Muscle layer of duodenum (tissue), 2 donors: ENCODE data around the gene PDE11A.

Source experiments
- H3K27ac ChIP-seq: one replicate; pipeline ENCODE4 v1.7.0; 2013; ENCODE audit warnings: mild to moderate bottlenecking, low read length
- H3K27me3 ChIP-seq: one replicate; pipeline ENCODE4 v1.7.0; 2013; ENCODE audit warnings: low read depth, mild to moderate bottlenecking, control low read depth, low read length
- H3K36me3 ChIP-seq, 2 donors: one replicate each; pipeline ENCODE4 v1.7.0; 2013; ENCODE audit warnings: low read length in 2 of 2, control low read depth in 1 of 2, mild to moderate bottlenecking in 1 of 2; ENCODE audit not compliant: insufficient read depth in 2 of 2, control insufficient read depth in 1 of 2
- H3K4me1 ChIP-seq, 2 donors: one replicate each; pipeline ENCODE4 v1.7.0; 2013; ENCODE audit warnings: low read length in 2 of 2, mild to moderate bottlenecking in 2 of 2, control low read depth in 1 of 2, moderate library complexity in 1 of 2; ENCODE audit not compliant: insufficient read depth in 2 of 2, control insufficient read depth in 1 of 2
- H3K4me3 ChIP-seq, 2 donors: one replicate each; pipeline ENCODE4 v1.7.0; 2013; ENCODE audit warnings: low read length in 2 of 2, low read depth in 1 of 2, mild to moderate bottlenecking in 1 of 2
- H3K9me3 ChIP-seq, 2 donors: one replicate each; pipeline ENCODE4 v1.7.0; 2013; ENCODE audit warnings: low read length in 2 of 2, control low read depth in 1 of 2, mild to moderate bottlenecking in 1 of 2; ENCODE audit not compliant: control insufficient read depth in 1 of 2
- donor health status: healthy.

The PDE11A gene

GRCh38 chr2:177772529-177772928 lies 300.0 kb downstream of the PDE11A start:
- Histone ChIP-seq H3K9me3 (peaks cover 0 to 3% of the 10 kb centered on the region in 2 donors), H3K27ac (no peak overlapping the region), H3K36me3 (no peaks in the 10 kb centered on the region), H3K27me3 (no peaks in the 10 kb centered on the region), H3K4me1 (no peaks in the 10 kb centered on the region), H3K4me3 (no peak overlapping the region)

DNA sequence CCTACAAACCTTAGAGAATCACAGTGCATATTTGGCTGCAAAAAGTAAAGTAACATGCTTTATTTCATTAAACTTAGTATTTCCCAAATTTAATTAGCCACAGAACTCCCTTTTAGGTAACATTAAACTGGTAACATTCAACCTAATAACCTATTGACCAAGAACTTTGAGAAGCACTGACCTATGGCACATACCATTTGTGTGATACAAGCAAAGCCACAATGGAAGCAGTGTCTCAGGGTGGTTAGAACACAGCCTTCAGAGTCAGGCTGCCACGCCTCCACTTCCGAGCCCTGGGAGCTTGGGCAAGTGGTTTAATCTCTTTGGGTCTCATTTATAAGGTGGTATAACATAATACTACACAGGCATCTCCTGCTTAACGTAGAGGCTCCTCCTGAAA lies 301.4 kb downstream of the PDE11A start:
- Histone ChIP-seq H3K27me3 (no peaks in the 10 kb centered on the region), H3K27ac (no peak overlapping the region), H3K9me3 (peaks cover 0 to 3% of the 10 kb centered on the region in 2 donors), H3K4me3 (no peak overlapping the region), H3K4me1 (no peaks in the 10 kb centered on the region), H3K36me3 (no peaks in the 10 kb centered on the region)

- Histone ChIP-seq H3K27ac (no peak overlapping the region), H3K4me3 (no peak overlapping the region), H3K9me3 (no peaks in the 10 kb centered on the region), H3K36me3 (no peaks in the 10 kb centered on the region), H3K27me3 (no peaks in the 10 kb centered on the region), H3K4me1 (peaks cover 0 to 5% of the 10 kb centered on the region in 2 donors)
Measured at GRCh38 chr2:177767768-177768167, 304.8 kb downstream of the PDE11A start.

DNA sequence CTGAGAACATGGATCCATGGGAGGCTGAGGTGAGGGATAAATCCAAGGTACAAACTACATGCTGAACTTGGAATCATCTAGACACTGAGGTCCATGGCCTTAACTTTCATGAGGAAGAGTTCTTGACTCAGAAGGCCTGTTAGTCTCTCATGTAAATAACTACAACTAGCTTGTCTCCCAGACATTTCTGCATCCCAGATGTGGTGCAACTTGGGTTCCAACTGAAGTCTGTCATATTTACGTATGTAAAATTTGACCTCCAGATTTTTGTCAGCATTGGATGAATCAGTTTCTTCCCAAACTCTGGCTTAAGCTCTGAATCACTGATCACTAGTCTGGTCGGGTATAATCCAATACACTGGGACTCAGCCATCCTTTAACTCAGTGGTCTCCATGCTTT lies 306.9 kb downstream of the PDE11A start:
- Histone ChIP-seq H3K27me3 (no peaks in the 10 kb centered on the region), H3K4me3 (no peak overlapping the region), H3K27ac (no peak overlapping the region)

GRCh38 chr2:177763531-177764265 lies 308.9 kb downstream of the PDE11A start:
- Histone ChIP-seq H3K9me3 (no peaks in the 10 kb centered on the region), H3K4me1 (peaks cover 0 to 10% of the 10 kb centered on the region in 2 donors), H3K27ac (no peak overlapping the region), H3K36me3 (no peaks in the 10 kb centered on the region), H3K4me3 (no peak overlapping the region), H3K27me3 (no peaks in the 10 kb centered on the region)

More for the DNA sequence above, 306.9 kb downstream of the PDE11A start:
- Histone ChIP-seq H3K4me1 (peaks cover 0 to 5% of the 10 kb centered on the region in 2 donors), H3K36me3 (no peaks in the 10 kb centered on the region), H3K9me3 (no peaks in the 10 kb centered on the region)

GRCh38 chr2:177759443-177759842 lies 313.1 kb downstream of the PDE11A start:
- no peaks in the 10 kb centered on the region for H3K27me3 ChIP-seq
- no peak overlapping the region for H3K27ac ChIP-seq
- peaks cover 8 to 14% of the 10 kb centered on the region in 2 donors for H3K4me1 ChIP-seq
- H3K9me3 ChIP-seq = no peaks in the 10 kb centered on the region
- H3K36me3 ChIP-seq = no peaks in the 10 kb centered on the region
- no peak overlapping the region for H3K4me3 ChIP-seq

GRCh38 chr2:177758591-177759371 lies 313.8 kb downstream of the PDE11A start:
- Histone ChIP-seq H3K27ac (no peak overlapping the region), H3K9me3 (no peaks in the 10 kb centered on the region), H3K36me3 (no peaks in the 10 kb centered on the region), H3K27me3 (no peaks in the 10 kb centered on the region), H3K4me3 (no peak overlapping the region), H3K4me1 (peaks cover 14 to 20% of the 10 kb centered on the region in 2 donors)

- H3K36me3 ChIP-seq = no peaks in the 10 kb centered on the region
- H3K27me3 ChIP-seq = no peaks in the 10 kb centered on the region
- H3K4me3 ChIP-seq = no peak overlapping the region
- no peak overlapping the region for H3K27ac ChIP-seq
- H3K9me3 ChIP-seq = no peaks in the 10 kb centered on the region
- peaks cover 19 to 24% of the 10 kb centered on the region in 2 donors for H3K4me1 ChIP-seq
Measured at GRCh38 chr2:177756336-177756735, 316.2 kb downstream of the PDE11A start.

DNA sequence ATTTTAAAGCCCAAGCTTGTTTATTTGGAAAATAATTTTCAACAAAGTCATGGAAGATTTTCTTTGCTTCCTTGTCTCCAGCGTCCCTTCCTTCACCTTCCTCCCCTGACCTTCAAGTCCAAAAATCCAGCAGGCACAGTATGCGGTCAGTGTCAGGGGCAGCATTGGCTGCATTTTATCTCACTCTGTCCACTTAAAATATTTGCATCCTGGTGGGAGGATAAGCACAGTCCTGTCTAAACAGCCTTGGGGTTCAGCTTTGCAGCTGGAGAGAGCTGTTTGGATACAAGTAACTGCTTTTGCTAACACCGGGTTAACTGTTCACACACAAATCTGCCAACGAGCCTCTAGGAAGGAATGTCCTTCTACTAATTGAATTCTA lies 318.1 kb downstream of the PDE11A start:
- H3K4me3 ChIP-seq = no peak overlapping the region
- H3K36me3 ChIP-seq = no peaks in the 10 kb centered on the region
- no peaks in the 10 kb centered on the region for H3K27me3 ChIP-seq
- H3K9me3 ChIP-seq = no peaks in the 10 kb centered on the region
- peak overlapping the region; percentile 80 for H3K27ac ChIP-seq
- peaks cover 19 to 24% of the 10 kb centered on the region in 2 donors for H3K4me1 ChIP-seq

- no peaks in the 10 kb centered on the region for H3K27me3 ChIP-seq
- H3K9me3 ChIP-seq = no peaks in the 10 kb centered on the region
- H3K4me3 ChIP-seq = no peak overlapping the region
- H3K4me1 ChIP-seq = peaks cover 19 to 21% of the 10 kb centered on the region in 2 donors
- no peaks in the 10 kb centered on the region for H3K36me3 ChIP-seq
- peak overlapping the region; percentile 80 for H3K27ac ChIP-seq
Measured at GRCh38 chr2:177753682-177754491, 318.7 kb downstream of the PDE11A start.

DNA sequence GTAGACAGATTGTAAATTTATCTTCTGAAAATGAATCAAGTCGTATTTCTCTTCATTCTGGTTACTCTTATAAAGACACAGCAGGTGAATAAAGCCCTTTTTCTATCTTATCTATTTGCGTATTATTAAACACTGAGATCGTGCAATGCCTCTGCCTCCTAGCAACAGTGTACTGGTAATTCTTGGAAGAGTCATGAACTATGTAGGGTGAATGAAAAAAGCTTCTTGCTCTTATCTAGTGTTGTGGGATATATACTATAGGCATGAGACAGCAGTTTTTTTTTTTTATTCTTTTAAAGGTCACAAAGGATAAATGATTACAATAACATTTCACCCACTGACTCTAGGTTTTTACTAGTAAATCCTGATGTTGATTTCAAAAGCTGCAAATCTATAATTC lies 324.2 kb downstream of the PDE11A start:
- Histone ChIP-seq H3K9me3 (no peaks in the 10 kb centered on the region), H3K4me3 (no peak overlapping the region), H3K4me1 (peaks cover under 1 to 4% of the 10 kb centered on the region in 2 donors), H3K27me3 (no peaks in the 10 kb centered on the region), H3K36me3 (no peaks in the 10 kb centered on the region), H3K27ac (no peak overlapping the region)
